Colonic mucosa (tissue), 4 donors: ENCODE results near the gene DMRTB1. TPM values are rescaled to one million over a fixed set of nuclear protein-coding genes. Genes with fewer than 3 reads are reported as not detected.

ENCODE experiments used
- DNase-seq: peaks from one replicate; pipeline ENCODE4 v3.0.0-alpha.2; 2020
- H3K27ac ChIP-seq: fragments of 200-600 bp; one replicate; pipeline ENCODE4 v1.8.0; 2021
- H3K27me3 ChIP-seq: fragments of 200-600 bp; one replicate; pipeline ENCODE4 v1.8.0; 2021
- H3K36me3 ChIP-seq: fragments of 200-600 bp; one replicate; pipeline ENCODE4 v1.8.0; 2021
- H3K4me1 ChIP-seq: fragments of 200-600 bp; one replicate; pipeline ENCODE4 v1.8.0; 2021; ENCODE audit warnings: mild to moderate bottlenecking
- H3K4me3 ChIP-seq: fragments of 200-600 bp; one replicate; pipeline ENCODE4 v1.8.0; 2021
- H3K9ac ChIP-seq, 2 donors: one replicate each; pipeline ENCODE4 v1.7.0; 2013; ENCODE audit warnings: control low read depth in 2 of 2, low read depth in 2 of 2, low read length in 2 of 2
- H3K9me3 ChIP-seq: fragments of 200-600 bp; one replicate; pipeline ENCODE4 v1.8.0; 2021
- CTCF ChIP-seq: fragments of 200-600 bp; IDR thresholded peaks from one replicate; pipeline ENCODE4 v1.8.0; 2022; ENCODE audit warnings: antibody characterized with exemption, mild to moderate bottlenecking
- intact Hi-C: fragments of 100-400 bp; cut with DNase I; formaldehyde crosslinking; loops from one replicate; pipeline ENCODE4 v1.14.1; 2022
- total RNA-seq, 2 donors: library from RNA; stranded (reverse); fragmentation: NEBNext Ultra II Directional in 1 of 2; extraction: Animal tissue kit (Norgen Biotek cat#: 25700) in 1 of 2; gene quantifications; one replicate each; pipeline ENCODE4 v1.2.1, GENCODE V29; 2021
- donor health status: healthy.
- donor health status: DM: no; HTN: no; CAD: no.
- donor health status: DM: no; HTN: no; CAD: no.

Gene DMRTB1
- total RNA-seq, 2 donors from 2014 or later: not detected

DNA sequence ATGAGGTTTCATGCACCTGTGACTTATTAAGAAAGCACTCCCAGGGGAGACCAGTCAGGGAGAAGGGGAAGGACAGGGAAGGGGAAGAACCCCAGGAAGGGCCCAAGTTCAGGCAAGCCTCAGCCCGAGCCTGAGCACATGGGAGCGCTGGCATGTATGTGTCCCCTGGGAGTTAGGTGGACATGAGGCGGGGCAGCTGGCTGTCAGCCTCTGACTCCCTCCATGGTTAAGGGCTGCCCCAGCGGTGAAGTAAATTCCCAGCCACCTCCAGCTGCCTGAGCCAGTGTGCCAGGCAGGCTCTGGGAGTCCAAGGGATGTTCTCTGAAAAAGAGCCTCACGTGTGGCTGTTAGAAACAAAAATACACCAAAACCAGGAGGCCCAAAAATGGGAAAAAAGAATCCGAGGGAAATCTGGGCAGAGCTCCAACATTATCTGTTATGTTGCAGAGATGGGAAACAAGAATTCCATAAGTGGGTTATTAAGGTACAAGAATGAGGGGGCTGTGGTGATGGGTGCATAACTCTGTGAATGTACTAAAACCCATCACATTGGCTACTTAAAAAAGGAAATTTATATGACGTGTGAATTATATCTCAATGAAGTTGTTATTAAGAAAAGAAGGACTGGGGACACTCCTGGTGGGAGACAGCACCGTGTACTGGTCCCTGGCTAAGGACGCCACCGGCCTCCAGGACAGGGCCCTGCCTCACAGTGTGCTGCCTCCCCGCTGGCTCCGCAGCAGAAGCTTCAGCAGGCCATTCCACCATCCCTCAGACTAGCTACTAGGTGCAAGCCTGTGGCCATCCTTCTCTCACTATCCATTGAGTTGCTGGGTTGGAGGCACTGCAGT lies 18.7 kb downstream of the DMRTB1 start:
- no peak for TF ChIP-seq CTCF
- H3K36me3 ChIP-seq: no peaks in the 10 kb centered on the region
- no peak overlapping the region for H3K9ac ChIP-seq
- no peaks in the 10 kb centered on the region for H3K27me3 ChIP-seq
- H3K4me3 ChIP-seq: no peak overlapping the region
- intact Hi-C loops: no loop called here
- no peaks in the 10 kb centered on the region for H3K4me1 ChIP-seq
- no peak overlapping the region for H3K27ac ChIP-seq
- no peaks in the 10 kb centered on the region for H3K9me3 ChIP-seq
- DNase-seq: no peak

DNA sequence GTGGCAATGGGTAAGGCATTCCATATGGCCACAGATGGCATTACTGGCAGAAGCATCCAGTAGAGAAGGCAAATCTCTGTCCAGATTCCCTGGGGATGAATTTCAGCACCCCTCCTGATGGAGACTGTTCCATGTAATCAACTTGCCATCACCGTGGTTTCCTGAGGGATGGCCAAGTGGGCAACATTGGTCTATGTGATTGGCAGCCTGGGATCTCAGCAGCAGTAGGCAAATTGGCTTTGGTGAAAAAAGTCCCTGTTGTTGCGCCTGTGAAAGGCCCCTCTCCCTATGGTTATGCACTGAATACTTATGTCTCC lies 19.3 kb downstream of the DMRTB1 start:
- no peak for DNase-seq
- intact Hi-C loops: no loop called here
- no peaks in the 10 kb centered on the region for H3K36me3 ChIP-seq
- no peaks in the 10 kb centered on the region for H3K9me3 ChIP-seq
- TF ChIP-seq CTCF: no peak
- H3K27ac ChIP-seq: no peak overlapping the region
- H3K4me1 ChIP-seq: no peaks in the 10 kb centered on the region
- H3K9ac ChIP-seq: no peak overlapping the region
- no peak overlapping the region for H3K4me3 ChIP-seq
- H3K27me3 ChIP-seq: no peaks in the 10 kb centered on the region

DNA sequence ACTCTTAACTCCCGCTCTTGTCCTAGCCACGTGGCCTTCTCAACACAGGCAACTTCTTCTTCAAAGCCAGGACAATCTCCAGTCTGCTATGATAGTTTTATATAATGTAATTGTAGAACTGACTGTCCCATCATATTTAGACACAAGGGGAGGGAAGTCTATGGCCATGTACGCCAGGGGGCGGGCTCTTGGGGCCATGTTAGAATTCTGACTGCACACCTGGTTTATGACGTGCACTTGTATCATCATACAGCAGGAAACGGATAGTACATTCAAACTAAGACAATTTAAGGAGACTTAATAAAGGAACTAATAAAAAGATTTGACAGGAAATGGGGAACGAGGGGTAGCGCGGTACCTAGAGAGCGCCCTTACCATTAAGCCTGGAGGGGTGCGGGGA lies 21.5 kb downstream of the DMRTB1 start:
- no peaks in the 10 kb centered on the region for H3K27me3 ChIP-seq
- H3K9ac ChIP-seq: no peak overlapping the region
- H3K9me3 ChIP-seq: no peaks in the 10 kb centered on the region
- H3K4me1 ChIP-seq: no peaks in the 10 kb centered on the region
- H3K27ac ChIP-seq: no peak overlapping the region
- intact Hi-C loops: loop anchor here (10.0 kb wide), 1 partner anchor 114 kb away; no protein-coding TSS in a partner anchor
- no peak overlapping the region for H3K4me3 ChIP-seq
- no peak for TF ChIP-seq CTCF
- no peak for DNase-seq
- H3K36me3 ChIP-seq: no peaks in the 10 kb centered on the region

DNA sequence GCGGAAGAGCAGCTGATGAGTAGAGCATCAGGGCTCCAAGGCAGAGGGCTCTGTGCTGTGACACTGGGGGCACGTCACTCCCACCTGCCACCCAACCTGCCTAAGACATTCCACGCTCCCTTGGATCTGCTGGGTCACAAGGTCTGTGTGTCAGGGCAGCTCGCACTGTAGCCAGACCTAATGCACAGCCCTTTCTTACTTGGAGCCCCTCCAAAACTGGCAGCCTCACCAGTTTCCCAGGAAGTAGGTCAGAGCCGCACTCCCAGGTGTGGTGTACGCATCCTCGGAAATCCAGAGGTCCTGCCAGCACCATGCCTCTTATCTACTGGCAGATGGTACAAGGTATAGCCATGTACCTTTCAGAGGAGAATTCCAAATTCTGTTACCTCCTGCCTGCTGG lies 22.3 kb downstream of the DMRTB1 start:
- no peak overlapping the region for H3K4me3 ChIP-seq
- intact Hi-C loops: loop anchor here (10.0 kb wide), 1 partner anchor 113 kb away; no protein-coding TSS in a partner anchor

GRCh38 chr1:53482441-53483153 lies 23.4 kb downstream of the DMRTB1 start:
- intact Hi-C loops: loop anchor here (10.0 kb wide), 1 partner anchor 112 kb away; no protein-coding TSS in a partner anchor
- no peak for TF ChIP-seq CTCF
- DNase-seq: no peak

More for the DNA sequence above, 22.3 kb downstream of the DMRTB1 start:
- H3K27ac ChIP-seq: no peak overlapping the region
- H3K4me1 ChIP-seq: no peaks in the 10 kb centered on the region
- no peak overlapping the region for H3K9ac ChIP-seq
- H3K9me3 ChIP-seq: no peaks in the 10 kb centered on the region
- H3K36me3 ChIP-seq: no peaks in the 10 kb centered on the region
- no peak for TF ChIP-seq CTCF
- no peak for DNase-seq
- no peaks in the 10 kb centered on the region for H3K27me3 ChIP-seq

More at GRCh38 chr1:53482441-53483153, 23.4 kb downstream of the DMRTB1 start:
- no peaks in the 10 kb centered on the region for H3K27me3 ChIP-seq
- H3K36me3 ChIP-seq: no peaks in the 10 kb centered on the region
- no peak overlapping the region for H3K4me3 ChIP-seq
- H3K27ac ChIP-seq: no peak overlapping the region
- H3K9ac ChIP-seq: no peak overlapping the region
- no peaks in the 10 kb centered on the region for H3K4me1 ChIP-seq
- H3K9me3 ChIP-seq: no peaks in the 10 kb centered on the region
